ENCODE results near the gene ADARB1.
A peak's percentile ranks its signal among the peaks of the same experiment; 100 is the strongest.

Gene ADARB1

GRCh38 chr21:45076245-45076711 lies 1.9 kb downstream of the ADARB1 start:
- no peak for DNase-seq

GRCh38 chr21:45078371-45078770 lies 4.0 kb downstream of the ADARB1 start:
- no peak for DNase-seq

GRCh38 chr21:45078877-45079281 lies 4.5 kb downstream of the ADARB1 start:
- DNase-seq: peak; percentile 67 to 73

- no peak for DNase-seq
Observed at GRCh38 chr21:45079351-45079750, 5.0 kb downstream of the ADARB1 start.

- DNase-seq: no peak
Observed at GRCh38 chr21:45080232-45080631, 5.9 kb downstream of the ADARB1 start.

GRCh38 chr21:45080639-45081414 lies 6.4 kb downstream of the ADARB1 start:
- peak in 1 of 2 experiments; percentile 37 for DNase-seq

GRCh38 chr21:45081636-45082035 lies 7.3 kb downstream of the ADARB1 start:
- no peak for DNase-seq

- no peak for DNase-seq
Observed at GRCh38 chr21:45082736-45083135, 8.4 kb downstream of the ADARB1 start.

GRCh38 chr21:45084121-45084520 lies 9.7 kb downstream of the ADARB1 start:
- DNase-seq: no peak

- DNase-seq: no peak
Observed at GRCh38 chr21:45084881-45085536, 10.6 kb downstream of the ADARB1 start.

- no peak for DNase-seq
Observed at GRCh38 chr21:45085700-45086099, 11.3 kb downstream of the ADARB1 start.

GRCh38 chr21:45086337-45086958 lies 12.1 kb downstream of the ADARB1 start:
- DNase-seq: no peak

- DNase-seq: no peak
Observed at GRCh38 chr21:45087022-45087823, 12.8 kb downstream of the ADARB1 start.

- DNase-seq: no peak
Observed at GRCh38 chr21:45088116-45088515, 13.7 kb downstream of the ADARB1 start.

GRCh38 chr21:45088729-45089128 lies 14.3 kb downstream of the ADARB1 start:
- no peak for DNase-seq

- DNase-seq: no peak
Observed at GRCh38 chr21:45089964-45090363, 15.6 kb downstream of the ADARB1 start.

GRCh38 chr21:45090966-45091365 lies 16.6 kb downstream of the ADARB1 start:
- DNase-seq: no peak

GRCh38 chr21:45091550-45092322 lies 17.4 kb downstream of the ADARB1 start:
- no peak for DNase-seq

GRCh38 chr21:45093035-45093532 lies 18.7 kb downstream of the ADARB1 start:
- DNase-seq: no peak

GRCh38 chr21:45094412-45094811 lies 20.0 kb downstream of the ADARB1 start:
- DNase-seq: no peak

- no peak for DNase-seq
Observed at GRCh38 chr21:45095505-45095904, 21.1 kb downstream of the ADARB1 start.

- DNase-seq: no peak
Observed at GRCh38 chr21:45096217-45096616, 21.8 kb downstream of the ADARB1 start.

Measured in activated CD4-positive, alpha-beta T cell treated with anti-CD3 and anti-CD28 coated beads, Interleukin-2, amount 50 U/mL, for 4 hours (primary cell).